AG04450 (cell line): ENCODE data around the gene CUEDC1. TPM values are rescaled to one million over a fixed set of nuclear protein-coding genes. Genes with fewer than 3 reads are reported as not detected.

Experiments used
- CTCF ChIA-PET: fragments of 300-600, 350-600 bp; formaldehyde crosslinking; extraction: SDS; loops from one replicate; lab custom pipeline; 2022; ENCODE audit warnings: antibody characterized with exemption, inconsistent platforms; lab: Charles Lee
- POLR2A ChIA-PET: fragments of 350-600 bp; formaldehyde crosslinking; extraction: SDS; loops from one replicate; lab custom pipeline; 2021; ENCODE audit warnings: antibody characterized with exemption, inconsistent platforms; lab: Yijun Ruan, JAX
- DNase-seq: peaks from one replicate; pipeline ENCODE4 v3.0.0-alpha.2; 2011; ENCODE audit warnings: low read depth, low spot score
- H3K27ac ChIP-seq: one replicate; pipeline ENCODE4 v1.5.1; 2012; ENCODE audit warnings: low read depth, low read length, control low read depth
- H3K27me3 ChIP-seq: one replicate; pipeline ENCODE4 v1.6.0; 2012; ENCODE audit warnings: low read length; ENCODE audit not compliant: control insufficient read depth, insufficient read depth
- H3K4me3 ChIP-seq: 2 replicates; pipeline ENCODE4 v1.5.1; 2011; ENCODE audit warnings: mild to moderate bottlenecking, low read depth, low read length, control low read depth
- H3K9me3 ChIP-seq: 2 replicates; pipeline ENCODE4 v1.5.1; 2012; ENCODE audit warnings: low read length; ENCODE audit not compliant: control insufficient read depth, insufficient read depth
- polyA plus RNA-seq: library from polyadenylated mRNA; depleted of rRNA; stranded (reverse); fragments of >200 nt; gene quantifications from 2 replicates; pipeline ENCODE4 v1.2.3, GENCODE V29; 2011
- TF ChIP-seq, protein P1 (sequence below): IDR thresholded peaks from 2 replicates; pipeline ENCODE4 v1.5.1; 2011; ENCODE audit warnings: low read depth, low read length, control low read depth, inconsistent platforms

CUEDC1 gene
- polyA plus RNA-seq, 1 experiment: 21.6 TPM

DNA sequence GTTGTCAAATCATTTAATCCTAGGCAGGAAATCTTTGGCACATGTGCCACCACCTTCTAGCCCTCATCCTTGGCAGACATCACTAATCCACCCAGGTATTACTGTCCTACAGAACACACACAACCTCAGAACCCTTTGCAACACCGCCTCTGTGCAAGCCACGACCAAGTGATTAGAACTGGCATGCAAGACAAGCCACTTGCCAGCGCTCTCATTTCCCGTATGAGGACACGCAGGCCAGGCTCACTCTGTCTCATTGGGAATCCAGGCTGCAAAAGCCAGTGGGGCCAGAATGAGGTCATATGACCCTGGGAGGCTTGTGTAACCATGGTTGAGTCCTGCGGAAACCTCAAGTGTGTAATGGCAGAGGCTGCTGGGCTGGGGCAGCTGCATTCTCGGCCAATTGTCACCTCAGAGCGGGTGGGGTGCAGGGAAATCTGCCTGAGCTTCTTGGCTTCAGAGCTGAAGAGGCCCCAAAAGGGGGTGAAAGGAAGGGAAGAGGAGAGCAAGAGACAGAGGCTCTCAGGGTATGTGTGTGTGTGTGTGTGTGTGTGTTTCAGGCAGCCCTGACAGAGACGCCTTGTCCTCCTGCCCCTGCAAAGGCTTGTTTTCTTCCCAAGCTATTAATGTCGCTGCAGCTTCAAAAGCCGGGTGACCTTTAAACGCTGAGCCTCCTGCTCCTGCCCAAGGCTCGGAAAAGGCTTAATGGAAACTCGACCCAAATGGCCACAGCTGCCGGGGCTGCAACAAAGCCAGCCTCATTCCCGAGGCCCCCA, 62.2 kb downstream of the CUEDC1 start:
- TF ChIP-seq, protein P1, sequence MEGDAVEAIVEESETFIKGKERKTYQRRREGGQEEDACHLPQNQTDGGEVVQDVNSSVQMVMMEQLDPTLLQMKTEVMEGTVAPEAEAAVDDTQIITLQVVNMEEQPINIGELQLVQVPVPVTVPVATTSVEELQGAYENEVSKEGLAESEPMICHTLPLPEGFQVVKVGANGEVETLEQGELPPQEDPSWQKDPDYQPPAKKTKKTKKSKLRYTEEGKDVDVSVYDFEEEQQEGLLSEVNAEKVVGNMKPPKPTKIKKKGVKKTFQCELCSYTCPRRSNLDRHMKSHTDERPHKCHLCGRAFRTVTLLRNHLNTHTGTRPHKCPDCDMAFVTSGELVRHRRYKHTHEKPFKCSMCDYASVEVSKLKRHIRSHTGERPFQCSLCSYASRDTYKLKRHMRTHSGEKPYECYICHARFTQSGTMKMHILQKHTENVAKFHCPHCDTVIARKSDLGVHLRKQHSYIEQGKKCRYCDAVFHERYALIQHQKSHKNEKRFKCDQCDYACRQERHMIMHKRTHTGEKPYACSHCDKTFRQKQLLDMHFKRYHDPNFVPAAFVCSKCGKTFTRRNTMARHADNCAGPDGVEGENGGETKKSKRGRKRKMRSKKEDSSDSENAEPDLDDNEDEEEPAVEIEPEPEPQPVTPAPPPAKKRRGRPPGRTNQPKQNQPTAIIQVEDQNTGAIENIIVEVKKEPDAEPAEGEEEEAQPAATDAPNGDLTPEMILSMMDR: no peak
- CTCF ChIA-PET: interaction anchor here (1.0 to 6.0 kb wide), 29 partner anchors 8 to 115 kb away, joined by 3 to 89 read pairs (median 5); partner anchors contain the start of gene MRPS23
- H3K4me3 ChIP-seq: no peak overlapping the region; the same call in 1 of the 2 replicates

DNA sequence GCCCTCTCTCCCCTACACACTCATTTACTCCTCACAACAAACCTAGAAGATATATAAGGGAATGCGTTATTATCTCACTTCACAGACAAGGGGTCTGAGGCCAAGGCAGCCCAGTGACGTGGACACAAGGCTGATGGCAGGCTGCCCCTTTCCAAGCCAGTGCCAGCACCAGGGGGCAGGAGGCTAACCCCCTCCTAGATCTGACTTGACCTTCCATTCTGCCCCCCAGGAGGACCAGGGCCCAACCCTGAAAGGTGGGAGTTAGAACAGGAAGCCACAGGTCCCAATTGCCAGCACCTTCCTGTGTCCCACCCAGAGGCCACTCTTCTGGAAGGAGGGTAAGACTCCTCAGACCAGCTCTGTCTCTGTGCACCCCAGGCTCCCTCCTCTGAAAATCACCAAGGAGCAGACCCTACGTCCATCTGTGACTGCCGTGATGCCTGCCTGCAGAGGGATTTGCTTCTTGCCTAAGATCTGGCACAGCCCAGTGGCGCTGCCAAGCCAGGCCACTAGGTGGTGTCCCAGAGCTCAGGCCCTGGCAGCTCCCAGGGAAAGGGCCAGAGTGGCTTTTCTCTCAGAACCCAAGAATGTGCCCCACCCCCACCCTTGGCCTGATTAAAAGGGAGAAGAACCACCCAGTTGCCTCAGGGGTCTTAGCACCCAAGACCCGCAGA, 62.9 kb downstream of the CUEDC1 start:
- peak overlapping the region; percentile 98 for H3K27ac ChIP-seq
- H3K27me3 ChIP-seq: no peaks in the 10 kb centered on the region
- no peak overlapping the region for H3K4me3 ChIP-seq
- DNase-seq: peak; percentile 72
- H3K9me3 ChIP-seq: no peaks in the 10 kb centered on the region; the same call in 1 of the 2 replicates
- TF ChIP-seq, protein P1: peak; percentile 99
- ChIA-PET CTCF (interaction anchor here (0.7 to 6.0 kb wide), 31 partner anchors 9 to 115 kb away, joined by 3 to 89 read pairs (median 4); partner anchors contain the start of gene MRPS23), POLR2A (interaction anchor here (0.8 to 1.9 kb wide), 10 partner anchors 11 to 96 kb away, joined by 3 to 17 read pairs (median 7); partner anchors contain the start of genes CUEDC1 and VEZF1)

More for the DNA sequence above, 62.2 kb downstream of the CUEDC1 start:
- no peaks in the 10 kb centered on the region for H3K27me3 ChIP-seq
- peak overlapping the region; percentile 98 for H3K27ac ChIP-seq
- no peaks in the 10 kb centered on the region; the same call in 1 of the 2 replicates for H3K9me3 ChIP-seq
- peak; percentile 86 for DNase-seq
- POLR2A ChIA-PET: interaction anchor here (0.8 to 1.9 kb wide), 10 partner anchors 10 to 95 kb away, joined by 3 to 17 read pairs (median 7); partner anchors contain the start of genes CUEDC1 and VEZF1

DNA sequence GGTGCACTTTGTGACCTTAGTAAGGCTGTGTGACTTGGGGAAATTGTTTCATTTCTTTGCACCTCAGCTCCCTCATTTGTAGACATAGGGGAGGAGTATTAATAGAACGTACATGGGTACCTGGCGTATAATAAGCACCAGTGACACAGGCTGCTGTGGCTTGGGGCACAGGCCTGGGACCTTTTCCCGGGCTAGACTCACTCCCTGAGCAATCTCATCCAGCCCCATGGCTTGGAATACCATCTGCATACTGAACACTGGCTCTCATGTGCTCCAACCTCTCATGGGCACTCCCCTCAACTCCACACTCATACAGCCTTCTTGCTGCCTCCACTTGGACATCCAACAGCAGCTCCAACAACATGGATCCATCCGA, 64.4 kb downstream of the CUEDC1 start:
- ChIA-PET CTCF (interaction anchor here (0.7 to 6.0 kb wide), 8 partner anchors 8 to 109 kb away, joined by 3 to 89 read pairs (median 15); no protein-coding TSS in a partner anchor), POLR2A (interaction anchor here (1.1 kb wide), 2 partner anchors 9 to 103 kb away, joined by 3 to 4 read pairs; no protein-coding TSS in a partner anchor)
- no peaks in the 10 kb centered on the region for H3K27me3 ChIP-seq
- H3K4me3 ChIP-seq: no peak overlapping the region
- TF ChIP-seq, protein P1: no peak
- DNase-seq: no peak
- H3K27ac ChIP-seq: peak overlapping the region; percentile 68
- H3K9me3 ChIP-seq: no peaks in the 10 kb centered on the region; the same call in 1 of the 2 replicates

DNA sequence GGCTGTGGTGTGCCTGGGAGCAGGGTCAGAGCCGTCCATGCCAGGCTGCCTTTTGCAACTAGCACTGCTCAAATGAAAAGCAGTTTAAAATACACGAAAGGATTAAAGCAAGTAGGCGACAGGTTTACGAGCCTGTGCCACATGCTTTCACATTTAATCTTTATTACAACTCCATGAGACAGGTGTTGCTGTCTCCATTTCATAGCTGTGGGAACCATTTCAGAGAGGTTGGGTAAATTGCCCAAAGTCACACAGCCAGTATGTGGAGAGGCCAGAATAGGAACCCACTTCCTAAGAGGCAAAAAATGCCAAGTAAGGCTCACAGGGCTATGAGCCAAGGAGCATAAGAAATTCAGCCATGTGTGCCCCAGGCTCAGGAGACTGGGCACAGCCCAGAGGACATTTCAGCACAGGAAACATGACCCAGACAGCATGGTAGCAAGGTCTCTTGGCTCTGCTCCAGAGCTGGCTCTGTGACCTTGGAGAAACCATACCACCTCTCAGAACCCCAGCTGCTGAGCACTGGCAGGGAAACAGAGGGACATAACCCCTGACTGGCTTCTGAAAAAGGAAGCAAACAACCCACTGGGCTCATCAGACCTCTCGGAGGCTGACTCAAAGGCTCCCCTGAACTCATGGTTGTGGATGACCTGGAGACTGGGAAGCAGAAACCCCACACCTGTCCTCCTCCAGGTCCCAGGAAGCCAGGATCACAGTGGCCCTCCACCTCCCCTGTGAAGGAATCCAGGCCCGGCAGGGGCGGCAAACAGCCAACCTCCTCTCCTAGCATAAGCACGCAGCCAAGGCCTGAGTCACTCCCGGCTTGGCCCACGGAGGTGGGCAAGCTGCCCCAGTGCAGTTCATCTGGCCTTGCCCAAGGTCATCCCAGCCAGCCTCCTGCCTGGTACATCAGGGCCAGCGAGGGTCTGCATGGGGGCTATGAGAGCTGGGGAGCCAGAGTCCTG, 65.0 kb downstream of the CUEDC1 start:
- ChIA-PET CTCF (interaction anchor here (0.7 to 6.0 kb wide), 8 partner anchors 8 to 109 kb away, joined by 3 to 89 read pairs (median 15); no protein-coding TSS in a partner anchor), POLR2A (interaction anchor here (0.5 to 1.1 kb wide), 3 partner anchors 8 to 103 kb away, joined by 3 to 4 read pairs (median 3); no protein-coding TSS in a partner anchor)
- H3K4me3 ChIP-seq: no peak overlapping the region
- no peak for DNase-seq
- TF ChIP-seq, protein P1: peak; percentile 38
- H3K27ac ChIP-seq: peak overlapping the region; percentile 68
- H3K9me3 ChIP-seq: no peaks in the 10 kb centered on the region; the same call in 1 of the 2 replicates
- no peaks in the 10 kb centered on the region for H3K27me3 ChIP-seq
